PFSK-1 (cell line): Measurements from ENCODE around the gene ZBBX.

Experiments
- FOXP2 ChIP-seq: optimal IDR thresholded peaks from 2 replicates; pipeline ENCODE3; 2011; ENCODE audit warnings: borderline replicate concordance, control low read depth, inconsistent platforms; ENCODE audit not compliant: insufficient read depth; ENCODE audit errors: extremely low read length, extremely low read depth
- POLR2AphosphoS5 ChIP-seq: IDR thresholded peaks from 2 replicates; pipeline ENCODE4 v1.6.1; 2012; ENCODE audit warnings: low read depth, mild to moderate bottlenecking, control low read depth, low read length, moderate library complexity
- SIN3A ChIP-seq: IDR thresholded peaks from 2 replicates; pipeline ENCODE4 v1.6.1; 2012; ENCODE audit warnings: mild to moderate bottlenecking, low read length, moderate library complexity, borderline replicate concordance; ENCODE audit not compliant: insufficient read depth
- TAF1 ChIP-seq: IDR thresholded peaks from 2 replicates; pipeline ENCODE4 v1.6.1; 2012; ENCODE audit warnings: low read length, control low read depth, borderline replicate concordance; ENCODE audit not compliant: insufficient read depth
- TF ChIP-seq, protein P1 (sequence below), 2 experiments: IDR thresholded peaks; 2 replicates each; pipeline versions ENCODE4 v1.6.1 to v1.8.0; 2011 to 2012; ENCODE audit warnings: low read depth in 2 of 2, low read length in 2 of 2, control low read depth in 1 of 2, inconsistent platforms in 1 of 2, mild to moderate bottlenecking in 1 of 2, moderate library complexity in 1 of 2; ENCODE audit not compliant: insufficient read depth in 1 of 2

DNA sequence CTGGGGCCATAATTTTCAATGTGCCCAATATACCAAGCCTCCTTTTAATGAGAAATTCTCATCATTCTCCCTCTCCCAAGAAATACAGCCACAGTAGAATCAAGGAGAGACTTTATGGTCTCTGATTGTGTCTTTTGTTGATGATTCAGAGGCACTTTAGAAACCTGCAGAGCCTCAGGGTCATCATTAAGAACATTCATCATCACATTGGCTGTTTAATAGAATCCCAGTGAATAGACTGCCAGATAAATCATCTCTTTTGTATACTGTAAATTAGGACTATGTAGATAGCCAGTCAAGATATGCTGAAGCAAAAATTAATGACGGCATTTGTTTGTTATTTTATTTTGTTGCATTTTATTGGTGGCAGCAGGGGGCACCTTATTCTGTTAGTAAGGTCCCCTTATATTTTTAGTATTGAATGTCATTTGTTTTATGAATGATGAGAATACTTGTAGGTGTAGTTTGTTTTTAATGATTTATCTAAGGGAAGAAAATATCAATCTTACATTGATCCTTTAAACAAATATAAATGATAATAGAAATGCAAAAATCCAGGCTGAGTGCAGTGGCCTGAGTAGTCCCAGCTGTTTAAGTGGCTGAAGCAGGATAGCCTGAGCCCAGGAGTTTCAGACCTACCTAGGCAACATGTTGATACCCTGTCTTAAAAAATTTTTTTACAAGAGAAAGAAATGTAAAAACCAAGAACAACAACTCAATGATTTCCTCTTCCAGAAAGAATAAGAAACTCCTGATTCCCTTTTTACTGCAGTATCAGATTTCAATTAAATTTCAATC, 138.8 kb downstream of the ZBBX start:
- no peak for TF ChIP-seq TAF1
- TF ChIP-seq FOXP2 = no peak
- no peak for TF ChIP-seq POLR2AphosphoS5
- TF ChIP-seq SIN3A = no peak
- TF ChIP-seq, protein P1, sequence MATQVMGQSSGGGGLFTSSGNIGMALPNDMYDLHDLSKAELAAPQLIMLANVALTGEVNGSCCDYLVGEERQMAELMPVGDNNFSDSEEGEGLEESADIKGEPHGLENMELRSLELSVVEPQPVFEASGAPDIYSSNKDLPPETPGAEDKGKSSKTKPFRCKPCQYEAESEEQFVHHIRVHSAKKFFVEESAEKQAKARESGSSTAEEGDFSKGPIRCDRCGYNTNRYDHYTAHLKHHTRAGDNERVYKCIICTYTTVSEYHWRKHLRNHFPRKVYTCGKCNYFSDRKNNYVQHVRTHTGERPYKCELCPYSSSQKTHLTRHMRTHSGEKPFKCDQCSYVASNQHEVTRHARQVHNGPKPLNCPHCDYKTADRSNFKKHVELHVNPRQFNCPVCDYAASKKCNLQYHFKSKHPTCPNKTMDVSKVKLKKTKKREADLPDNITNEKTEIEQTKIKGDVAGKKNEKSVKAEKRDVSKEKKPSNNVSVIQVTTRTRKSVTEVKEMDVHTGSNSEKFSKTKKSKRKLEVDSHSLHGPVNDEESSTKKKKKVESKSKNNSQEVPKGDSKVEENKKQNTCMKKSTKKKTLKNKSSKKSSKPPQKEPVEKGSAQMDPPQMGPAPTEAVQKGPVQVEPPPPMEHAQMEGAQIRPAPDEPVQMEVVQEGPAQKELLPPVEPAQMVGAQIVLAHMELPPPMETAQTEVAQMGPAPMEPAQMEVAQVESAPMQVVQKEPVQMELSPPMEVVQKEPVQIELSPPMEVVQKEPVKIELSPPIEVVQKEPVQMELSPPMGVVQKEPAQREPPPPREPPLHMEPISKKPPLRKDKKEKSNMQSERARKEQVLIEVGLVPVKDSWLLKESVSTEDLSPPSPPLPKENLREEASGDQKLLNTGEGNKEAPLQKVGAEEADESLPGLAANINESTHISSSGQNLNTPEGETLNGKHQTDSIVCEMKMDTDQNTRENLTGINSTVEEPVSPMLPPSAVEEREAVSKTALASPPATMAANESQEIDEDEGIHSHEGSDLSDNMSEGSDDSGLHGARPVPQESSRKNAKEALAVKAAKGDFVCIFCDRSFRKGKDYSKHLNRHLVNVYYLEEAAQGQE (IDR thresholded peaks at IDR 0.05; ENCODE audit: insufficient read depth in 1 of 2, low read depth in 2 of 2, low read length in 2 of 2) = no peak
